ENCODE measurements around the gene FGD3.

The FGD3 gene

GRCh38 chr9:93032545-93032944 is 85.2 kb downstream of the FGD3 start:
- DNase-seq, result no peak

DNA sequence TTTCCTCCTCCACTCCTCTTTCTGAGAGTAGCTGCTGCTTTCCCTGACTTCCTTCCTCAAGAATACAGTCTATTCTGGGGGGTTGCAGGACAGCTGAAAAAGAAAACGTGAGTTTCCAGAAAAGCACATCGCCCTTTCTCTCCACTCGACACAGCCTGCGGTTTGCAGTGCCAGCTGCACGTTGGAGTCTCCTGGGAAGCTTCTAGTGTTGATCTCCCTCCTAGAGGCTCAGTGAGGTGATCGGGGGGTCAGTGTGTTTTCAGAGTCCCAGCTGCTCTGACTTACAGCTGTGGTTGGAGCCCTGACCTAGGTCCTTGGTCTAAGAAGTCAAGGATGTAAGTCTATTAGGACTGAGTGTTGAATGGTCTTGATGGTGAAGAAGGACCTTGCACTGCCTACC is 86.2 kb downstream of the FGD3 start:
- no peak for DNase-seq

DNA sequence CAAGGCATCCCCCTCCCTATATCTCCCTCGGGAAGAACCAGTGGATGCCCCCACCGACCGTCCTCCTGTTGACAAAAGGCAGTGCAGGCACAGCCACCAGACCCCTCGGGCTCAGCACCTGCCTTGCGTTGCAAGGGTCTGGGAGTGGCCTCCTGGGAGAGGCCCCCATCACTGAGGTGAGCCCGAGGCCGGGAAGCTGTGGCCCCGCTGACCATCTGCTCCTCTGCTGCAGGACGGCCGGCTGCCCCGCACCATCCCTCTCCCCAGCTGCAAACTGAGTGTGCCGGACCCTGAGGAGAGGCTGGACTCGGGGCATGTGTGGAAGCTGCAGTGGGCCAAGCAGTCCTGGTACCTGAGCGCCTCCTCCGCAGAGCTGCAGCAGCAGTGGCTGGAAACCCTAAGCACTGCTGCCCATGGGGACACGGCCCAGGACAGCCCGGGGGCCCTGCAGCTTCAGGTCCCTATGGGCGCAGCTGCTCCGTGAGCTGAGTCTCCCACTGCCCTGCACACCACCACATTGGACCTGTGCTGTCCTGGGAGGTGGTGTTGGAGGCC is 87.9 kb downstream of the FGD3 start:
- no peak for DNase-seq

DNA sequence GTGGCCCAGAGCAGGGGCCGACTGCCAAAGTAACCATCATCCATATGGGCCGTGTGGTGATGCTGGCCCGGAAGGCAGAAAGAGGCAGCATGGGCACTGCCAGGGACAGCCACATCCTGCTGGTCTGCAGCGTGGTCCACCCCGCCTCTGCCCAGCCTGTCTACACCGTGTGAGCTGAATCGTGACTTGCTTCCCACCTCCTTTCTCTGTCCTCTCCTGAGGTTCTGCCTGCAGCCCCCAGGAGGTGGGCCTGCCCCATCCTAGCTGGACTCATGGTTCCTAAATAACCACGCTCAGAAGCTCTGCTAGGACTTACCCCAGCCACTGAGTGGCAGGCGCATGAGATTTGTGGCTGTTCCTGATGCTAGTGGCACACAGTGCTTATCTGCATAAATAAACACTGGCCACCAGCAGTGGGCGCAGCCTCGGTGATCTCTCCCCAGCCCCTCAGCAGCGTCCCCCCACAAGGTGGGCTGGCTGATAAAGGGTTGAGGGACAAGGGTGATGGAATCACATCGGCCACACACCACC is 88.6 kb downstream of the FGD3 start:
- no peak for DNase-seq

- DNase-seq, result no peak
Measured at GRCh38 chr9:93036887-93037475, 89.7 kb downstream of the FGD3 start.

DNA sequence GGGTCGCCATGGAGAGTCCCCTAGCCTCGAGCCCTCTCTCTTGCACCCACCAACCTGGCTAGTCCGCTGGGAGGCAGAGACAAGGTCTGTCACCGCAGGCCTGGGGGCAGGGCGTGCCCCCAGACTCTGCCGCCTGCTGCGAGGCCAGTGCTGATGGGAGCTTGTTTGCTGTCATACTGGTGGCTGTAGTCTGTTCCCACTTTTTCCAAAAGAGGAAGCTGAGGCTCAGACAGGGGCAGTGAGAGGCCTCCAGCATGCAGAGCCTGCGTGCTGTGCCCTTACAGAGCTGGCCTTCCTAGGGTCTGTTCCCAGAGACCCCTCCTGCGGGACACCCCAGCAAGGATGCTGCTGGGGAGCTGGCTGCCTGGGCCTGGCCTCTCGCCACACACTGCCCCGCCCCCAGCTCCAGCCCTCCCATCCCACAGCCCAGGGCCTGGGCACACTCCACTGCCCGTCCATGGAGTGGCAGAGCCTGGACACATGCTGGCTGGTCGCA is 90.2 kb downstream of the FGD3 start:
- DNase-seq, result no peak

- no peak for DNase-seq
Measured at GRCh38 chr9:93038918-93039317, 91.6 kb downstream of the FGD3 start.

- DNase-seq, result no peak
Measured at GRCh38 chr9:93039456-93039855, 92.1 kb downstream of the FGD3 start.

GRCh38 chr9:93039976-93040375 is 92.7 kb downstream of the FGD3 start:
- no peak for DNase-seq

- no peak for DNase-seq
Measured at GRCh38 chr9:93040409-93040808, 93.1 kb downstream of the FGD3 start.

DNA sequence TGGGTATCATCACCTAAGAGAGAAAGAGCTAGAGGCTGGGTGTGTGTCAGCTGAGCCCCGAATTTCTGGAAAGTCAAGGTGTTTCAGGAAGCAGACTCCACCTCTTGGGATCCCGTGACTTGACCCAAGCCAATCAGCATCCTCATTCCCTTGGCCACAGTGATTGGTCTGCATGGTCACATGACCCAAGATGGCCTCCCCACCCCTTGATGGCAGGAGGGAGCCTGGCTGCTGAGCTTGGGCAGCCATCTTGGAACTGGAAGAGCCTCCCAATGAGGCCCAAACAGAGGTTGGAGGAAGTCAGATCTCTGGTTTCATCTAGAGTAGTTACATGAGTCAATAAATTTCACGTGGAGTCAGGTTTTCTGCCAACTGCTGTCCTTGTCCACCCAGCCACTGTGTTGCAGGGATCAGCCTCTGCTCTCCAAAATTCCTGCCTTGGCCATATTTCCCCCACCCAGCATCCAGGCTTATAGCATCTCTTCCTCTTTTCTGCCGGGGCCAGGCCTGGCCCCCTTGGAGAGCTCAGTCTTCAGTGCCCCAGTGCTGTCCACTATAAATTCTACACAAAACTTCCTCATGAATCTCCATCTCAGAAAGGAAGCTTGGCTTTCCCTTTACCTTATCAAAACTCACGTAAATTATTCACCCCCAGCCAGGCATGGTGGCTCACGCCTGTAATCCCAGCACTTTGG is 93.9 kb downstream of the FGD3 start:
- DNase-seq, result no peak

DNA sequence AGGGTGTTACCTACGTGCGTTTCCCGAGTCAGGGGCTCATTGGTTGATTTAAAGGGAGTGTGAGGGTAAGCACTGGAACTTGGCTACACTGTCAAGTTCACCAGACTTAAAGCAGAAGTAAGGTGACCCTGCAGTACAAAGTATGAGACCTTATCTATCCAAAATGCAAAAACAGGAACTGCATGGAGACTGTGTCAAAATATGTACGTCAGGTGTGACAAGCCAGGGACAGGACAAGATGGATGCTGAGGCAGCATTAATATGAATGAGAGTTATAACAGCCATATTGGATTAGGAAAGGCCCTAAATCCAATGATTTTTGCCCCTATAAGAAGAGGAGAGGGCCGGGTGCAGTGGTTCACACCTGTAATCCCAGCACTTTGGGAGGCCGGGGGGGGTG is 95.8 kb downstream of the FGD3 start:
- no peak for DNase-seq

- no peak for DNase-seq
Measured at GRCh38 chr9:93045521-93045920, 98.2 kb downstream of the FGD3 start.

- DNase-seq, result no peak
Measured at GRCh38 chr9:93048566-93049448, 101.5 kb downstream of the FGD3 start.

DNA sequence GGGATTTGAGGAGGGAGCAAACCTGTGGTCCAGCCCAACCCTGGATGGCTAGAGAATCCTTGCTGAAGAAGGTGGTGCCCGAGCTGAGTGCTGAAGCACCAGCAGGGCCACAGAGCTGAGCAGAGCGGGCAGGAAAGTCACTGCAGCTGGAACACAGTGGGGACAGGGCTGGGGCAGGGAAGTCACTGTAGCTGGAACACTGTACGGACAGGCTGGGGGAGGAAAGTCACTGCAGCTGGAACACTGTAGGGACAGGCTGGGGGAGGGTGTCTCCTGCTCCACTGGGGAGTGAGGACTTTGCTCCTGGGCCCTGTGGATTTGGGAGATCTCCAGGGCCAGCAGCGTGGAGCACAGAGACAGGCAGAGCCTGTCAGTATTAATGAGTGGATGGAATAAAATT is 102.2 kb downstream of the FGD3 start:
- DNase-seq, result no peak

- DNase-seq, result no peak
Measured at GRCh38 chr9:93050231-93050630, 102.9 kb downstream of the FGD3 start.

GRCh38 chr9:93051680-93052089 is 104.4 kb downstream of the FGD3 start:
- no peak for DNase-seq

- no peak for DNase-seq
Measured at GRCh38 chr9:93052791-93053540, 105.6 kb downstream of the FGD3 start.

DNA sequence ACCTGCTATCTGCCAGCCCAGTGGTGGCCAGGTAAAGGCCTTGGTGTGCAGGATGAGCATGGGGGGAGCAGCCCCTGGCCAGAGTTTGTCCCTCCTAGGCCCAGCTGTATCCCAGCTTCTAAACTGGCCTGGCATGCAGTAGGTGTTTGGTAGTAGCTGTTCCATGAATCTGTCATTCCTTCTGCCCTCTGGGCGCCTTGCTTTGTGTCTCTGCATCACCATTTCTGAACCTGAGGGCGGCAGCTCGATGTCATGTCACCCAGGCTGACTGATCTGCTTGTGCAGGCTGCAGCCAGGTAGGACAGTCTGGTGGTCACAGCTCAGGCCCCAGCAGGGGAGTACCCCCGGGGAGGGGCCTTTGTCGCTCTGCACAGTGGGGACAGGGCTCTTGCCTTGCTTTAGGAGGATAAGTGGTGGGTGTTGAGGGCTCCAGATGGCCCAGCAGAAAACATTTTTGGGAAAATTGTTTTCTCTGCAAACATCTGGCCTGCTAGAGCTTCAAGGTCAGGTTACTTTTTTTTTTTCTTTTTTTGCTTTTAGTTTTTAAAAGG is 106.5 kb downstream of the FGD3 start:
- no peak for DNase-seq

- no peak for DNase-seq
Measured at GRCh38 chr9:93054758-93055704, 107.7 kb downstream of the FGD3 start.

Data from DMS153 (cell line).